HuH-7.5 (cell line): ENCODE data around the gene SLC30A1.
"Not testable (repeated sequence)": the region's sequence is repeated elsewhere in the genome, so short reads cannot be mapped to it uniquely, and the experiment has no call there.

Experiments used
- DNase-seq: peaks from one replicate; pipeline ENCODE4 v3.0.0; 2011; ENCODE audit warnings: low spot score

Gene SLC30A1

GRCh38 chr1:211583011-211583992, 4.3 kb upstream of the SLC30A1 start:
- DNase-seq, result no peak

GRCh38 chr1:211581526-211581925, 2.6 kb upstream of the SLC30A1 start:
- DNase-seq, result no peak

- DNase-seq, result no peak
Measured at GRCh38 chr1:211580303-211580687, 1.3 kb upstream of the SLC30A1 start.

- DNase-seq, result peak; percentile 51
Measured at GRCh38 chr1:211579440-211580302, 710 bp upstream of the SLC30A1 start.

- DNase-seq, result peak; percentile 61
Measured at GRCh38 chr1:211577819-211578639, 932 bp downstream of the SLC30A1 start.

- DNase-seq, result no peak
Measured at GRCh38 chr1:211577277-211577818, 1.6 kb downstream of the SLC30A1 start.

- no peak for DNase-seq
Measured at GRCh38 chr1:211576717-211577116, 2.2 kb downstream of the SLC30A1 start.

GRCh38 chr1:211574705-211575104, 4.3 kb downstream of the SLC30A1 start:
- no peak for DNase-seq

- DNase-seq, result no peak
Measured at GRCh38 chr1:211571998-211572397, 7.0 kb downstream of the SLC30A1 start.

- not testable (repeated sequence) for DNase-seq
Measured at GRCh38 chr1:211570378-211570777, 8.6 kb downstream of the SLC30A1 start.

GRCh38 chr1:211566431-211567025, 12.4 kb downstream of the SLC30A1 start:
- no peak for DNase-seq

- no peak for DNase-seq
Measured at GRCh38 chr1:211564084-211564483, 14.9 kb downstream of the SLC30A1 start.

GRCh38 chr1:211559222-211560010, 19.5 kb downstream of the SLC30A1 start:
- DNase-seq, result no peak

- DNase-seq, result no peak
Measured at GRCh38 chr1:211557894-211558625, 20.9 kb downstream of the SLC30A1 start.

- DNase-seq, result no peak
Measured at GRCh38 chr1:211553549-211553948, 25.4 kb downstream of the SLC30A1 start.

GRCh38 chr1:211551638-211552460, 27.1 kb downstream of the SLC30A1 start:
- no peak for DNase-seq

GRCh38 chr1:211549092-211549711, 29.8 kb downstream of the SLC30A1 start:
- no peak for DNase-seq
